Thyroid gland (tissue), 4 donors: ENCODE results near the gene FAF2.

Source experiments
- POLR2A ChIP-seq, 2 donors: fragments of 450-650 bp; IDR thresholded peaks; one replicate each; pipeline ENCODE4 v1.6.1; 2017; ENCODE audit warnings: antibody characterized with exemption in 2 of 2, mild to moderate bottlenecking in 2 of 2, moderate library complexity in 1 of 2
- TF ChIP-seq, protein P1 (sequence below), 6 experiments: fragments of 200-600 bp in 3 of 6; fragments of 450-650 bp in 3 of 6; sonication (generic) in 3 of 6; IDR thresholded peaks; one replicate each; pipeline ENCODE4 v1.5.1; 2016 to 2019; ENCODE audit warnings: antibody characterized with exemption in 6 of 6, mild to moderate bottlenecking in 2 of 6, inconsistent platforms in 1 of 6, moderate library complexity in 1 of 6

DNA sequence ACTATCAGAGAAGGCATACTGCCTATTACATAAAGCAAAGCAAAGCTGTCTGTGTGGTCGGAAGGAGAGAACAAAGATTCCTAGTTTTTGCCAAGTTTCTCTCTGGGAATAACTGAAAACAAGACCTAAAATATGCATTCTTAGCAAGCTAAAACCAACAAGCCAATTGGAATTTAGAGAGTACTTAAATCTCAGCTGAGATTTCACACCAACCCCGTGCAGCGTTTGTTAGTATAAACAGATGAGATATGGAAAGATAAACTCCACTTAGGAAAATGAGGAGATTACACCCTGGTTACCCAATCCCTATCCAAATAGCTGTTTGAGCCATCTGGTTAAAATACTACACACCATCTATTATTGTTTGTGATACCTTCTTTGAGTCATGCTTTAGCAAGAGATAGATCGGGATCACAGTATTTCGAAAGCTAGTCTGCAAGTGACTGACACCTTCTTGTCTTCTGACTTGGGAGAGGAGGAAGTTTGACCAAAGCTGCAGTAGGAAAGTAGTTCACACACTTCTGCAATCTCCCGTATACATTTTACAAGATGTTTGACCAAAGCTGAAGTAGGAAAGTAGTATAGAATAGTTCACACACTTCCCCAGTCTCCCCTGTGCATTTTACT, 18.2 kb downstream of the FAF2 start:
- no peak for TF ChIP-seq POLR2A (IDR thresholded peaks at IDR 0.05)
- TF ChIP-seq, protein P1, sequence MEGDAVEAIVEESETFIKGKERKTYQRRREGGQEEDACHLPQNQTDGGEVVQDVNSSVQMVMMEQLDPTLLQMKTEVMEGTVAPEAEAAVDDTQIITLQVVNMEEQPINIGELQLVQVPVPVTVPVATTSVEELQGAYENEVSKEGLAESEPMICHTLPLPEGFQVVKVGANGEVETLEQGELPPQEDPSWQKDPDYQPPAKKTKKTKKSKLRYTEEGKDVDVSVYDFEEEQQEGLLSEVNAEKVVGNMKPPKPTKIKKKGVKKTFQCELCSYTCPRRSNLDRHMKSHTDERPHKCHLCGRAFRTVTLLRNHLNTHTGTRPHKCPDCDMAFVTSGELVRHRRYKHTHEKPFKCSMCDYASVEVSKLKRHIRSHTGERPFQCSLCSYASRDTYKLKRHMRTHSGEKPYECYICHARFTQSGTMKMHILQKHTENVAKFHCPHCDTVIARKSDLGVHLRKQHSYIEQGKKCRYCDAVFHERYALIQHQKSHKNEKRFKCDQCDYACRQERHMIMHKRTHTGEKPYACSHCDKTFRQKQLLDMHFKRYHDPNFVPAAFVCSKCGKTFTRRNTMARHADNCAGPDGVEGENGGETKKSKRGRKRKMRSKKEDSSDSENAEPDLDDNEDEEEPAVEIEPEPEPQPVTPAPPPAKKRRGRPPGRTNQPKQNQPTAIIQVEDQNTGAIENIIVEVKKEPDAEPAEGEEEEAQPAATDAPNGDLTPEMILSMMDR (IDR thresholded peaks at IDR 0.05) = no peak
